K562 (cell line): ENCODE measurements around the gene ROBO1. TPM values are rescaled to one million over a fixed set of nuclear protein-coding genes. Genes with fewer than 3 reads are reported as not detected.

ENCODE experiments used
- ATAC-seq: fragments of 200-7000 bp; cut with Tn5 transposase; 3 replicates; pipeline ENCODE4 v1.9.1; 2020; ENCODE audit warnings: moderate library complexity
- BruUV-seq: library from RNA; stranded (reverse); fragments of 400-500 nt; replicated peaks from 2 replicates; lab custom pipeline; 2021; lab: Mats Ljungman, UMichigan
- CTCF ChIA-PET: fragments of 300-600 bp; formaldehyde crosslinking; extraction: SDS; loops from one replicate; lab custom pipeline; 2021; ENCODE audit warnings: low intra/inter-chr PET ratio; lab: Yijun Ruan, JAX
- POLR2A ChIA-PET: fragments of 300-600, 350-650 bp; sonication (Branson Sonifier 250); formaldehyde crosslinking; extraction: SDS; loops from one replicate; lab custom pipeline; 2021; ENCODE audit warnings: antibody characterized with exemption, inconsistent platforms; lab: Yijun Ruan, JAX
- DNase-seq, 4 experiments: peaks; one replicate each; pipeline versions ENCODE4 v3.0.0 to v3.0.0-alpha.2; 2011 to 2018; ENCODE audit warnings: low spot score in 3 of 4, mixed read lengths in 3 of 4; ENCODE audit errors: extremely low read depth in 1 of 4
- FAIRE-seq: peaks from 2 replicates; lab custom pipeline; 2011; peaks lifted over from hg19 to GRCh38; lab: Jason Lieb, UNC
- H2AFZ ChIP-seq: 2 replicates; pipeline ENCODE4 v1.6.0; 2011; ENCODE audit warnings: low read depth, low read length, control low read depth, inconsistent platforms
- H3K27ac ChIP-seq: fragments of 200-600 bp; 3 replicates; pipeline ENCODE4 v1.8.0; 2011; ENCODE audit warnings: low read depth, mild to moderate bottlenecking, control low read depth, inconsistent platforms, low read length, moderate library complexity, mixed read lengths; ENCODE audit errors: extremely low read depth
- H3K27me3 ChIP-seq, 2 experiments: fragments of 300-600 bp in 1 of 2; 2 replicates in 1 of 2; 3 replicates in 1 of 2; pipeline versions ENCODE4 v1.6.0 to v1.8.0; 2011; ENCODE audit warnings: inconsistent platforms in 2 of 2, low read length in 2 of 2, mild to moderate bottlenecking in 1 of 2, mixed read lengths in 1 of 2, moderate library complexity in 1 of 2; ENCODE audit not compliant: control insufficient read depth in 2 of 2, insufficient read depth in 2 of 2
- H3K36me3 ChIP-seq: fragments of 300-600 bp; 3 replicates; pipeline ENCODE4 v1.8.0; 2011; ENCODE audit warnings: mild to moderate bottlenecking, low read length, inconsistent platforms; ENCODE audit not compliant: control insufficient read depth, insufficient read depth
- H3K4me1 ChIP-seq, 2 experiments: fragments of 200-600 bp in 1 of 2; replicated peaks in 1 of 2; 2 replicates in 1 of 2; 3 replicates in 1 of 2; pipeline versions ENCODE4 v1.5.1 to v1.8.0; 2011; ENCODE audit warnings: inconsistent platforms in 2 of 2, low read length in 2 of 2, mild to moderate bottlenecking in 1 of 2, mixed read lengths in 1 of 2, moderate library complexity in 1 of 2; ENCODE audit not compliant: control insufficient read depth in 2 of 2, insufficient read depth in 2 of 2
- H3K4me2 ChIP-seq: 2 replicates; pipeline ENCODE4 v1.6.1; 2011; ENCODE audit warnings: low read length, control low read depth, inconsistent platforms, mixed read lengths; ENCODE audit not compliant: insufficient read depth
- H3K4me3 ChIP-seq: fragments of 200-600 bp; sonication (generic), shearing (Covaris generic); 2 replicates; pipeline ENCODE4 v1.5.1; 2016; ENCODE audit warnings: control low read depth, inconsistent platforms
- H3K79me2 ChIP-seq: fragments of 200-600 bp; 3 replicates; pipeline ENCODE4 v1.8.0; 2011; ENCODE audit warnings: low read length, inconsistent platforms; ENCODE audit not compliant: control insufficient read depth, insufficient read depth
- H3K9ac ChIP-seq, 2 experiments: 2 replicates each; pipeline versions ENCODE4 v1.6.0 to v1.6.1; 2011; ENCODE audit warnings: low read depth in 2 of 2, low read length in 2 of 2, control low read depth in 1 of 2, inconsistent platforms in 1 of 2, mild to moderate bottlenecking in 1 of 2, mixed read lengths in 1 of 2; ENCODE audit not compliant: insufficient read depth in 1 of 2
- H3K9me1 ChIP-seq: one replicate; pipeline ENCODE4 v1.6.0; 2011; ENCODE audit warnings: inconsistent platforms, mild to moderate bottlenecking, low read length, moderate library complexity; ENCODE audit not compliant: control insufficient read depth, insufficient read depth
- H3K9me3 ChIP-seq: replicated peaks from 2 replicates; pipeline ENCODE4 v1.5.1; 2011; ENCODE audit warnings: low read depth, low read length, inconsistent platforms; ENCODE audit not compliant: control insufficient read depth, insufficient read depth
- H4K20me1 ChIP-seq: replicated peaks from 2 replicates; pipeline ENCODE4 v1.6.1; 2011; ENCODE audit warnings: low read length, inconsistent platforms, mixed read lengths; ENCODE audit not compliant: control insufficient read depth, insufficient read depth
- COPS2 ChIP-seq: fragments of 450-650 bp; conservative IDR thresholded peaks from 2 replicates; pipeline ENCODE4 v1.6.1; 2016; ENCODE audit warnings: mild to moderate bottlenecking, moderate library complexity
- DPF2 ChIP-seq: fragments of 450-650 bp; IDR thresholded peaks from 2 replicates; pipeline ENCODE4 v1.6.1; 2016
- E2F8 ChIP-seq: fragments of 450-650 bp; IDR thresholded peaks from 2 replicates; pipeline ENCODE4 v1.7.1; 2018; ENCODE audit warnings: mild to moderate bottlenecking, low read depth; ENCODE audit not compliant: partially characterized antibody
- TOE1 ChIP-seq, 2 experiments: fragments of 450-650 bp in 1 of 2; sonication (generic) in 1 of 2; formaldehyde crosslinking in 1 of 2; IDR thresholded peaks; 2 replicates each; pipeline versions ENCODE4 v1.7.1 to v1.8.0; 2016 to 2022; ENCODE audit warnings: borderline replicate concordance in 2 of 2, mild to moderate bottlenecking in 2 of 2, antibody characterized with exemption in 1 of 2, inconsistent platforms in 1 of 2, low read depth in 1 of 2, missing genetic modification reagents in 1 of 2, moderate library complexity in 1 of 2
- ZBTB5 ChIP-seq: fragments of 450-650 bp; IDR thresholded peaks from 2 replicates; pipeline ENCODE4 v1.6.1; 2017; ENCODE audit warnings: antibody characterized with exemption
- ZBTB8A ChIP-seq: fragments of 450-650 bp; IDR thresholded peaks from 2 replicates; pipeline ENCODE4 v1.6.1; 2018; ENCODE audit warnings: mild to moderate bottlenecking, moderate library complexity; ENCODE audit not compliant: partially characterized antibody
- ZC3H11A ChIP-seq: IDR thresholded peaks from 2 replicates; pipeline ENCODE4 v1.6.1; 2012; ENCODE audit warnings: low read depth, low read length, improper control_type of control experiment
- ZNF121 ChIP-seq: sonication (generic); formaldehyde crosslinking; conservative IDR thresholded peaks from 2 replicates; pipeline ENCODE4 v1.8.0; 2022; ENCODE audit warnings: missing genetic modification reagents
- ZNF3 ChIP-seq: fragments of 250-450 bp; sonication (Bioruptor Pico); IDR thresholded peaks from 2 replicates; pipeline ENCODE4 v1.5.0; 2021; ENCODE audit warnings: mild to moderate bottlenecking, moderate library complexity
- ZNF583 ChIP-seq: fragments of 250-450 bp; sonication (Bioruptor Pico); IDR thresholded peaks from 2 replicates; pipeline ENCODE4 v1.4.0; 2020
- WGBS: fragments of 100-300 bp; shearing (Covaris generic); methylation state at CpG from one replicate; pipeline ENCODE4 v1.1.6; 2016; ENCODE audit warnings: low coverage, mixed read lengths; ENCODE audit not compliant: insufficient coverage; ENCODE audit errors: missing lambda C conversion rate; 5-methylcytosine and 5-hydroxymethylcytosine counted together
- in situ Hi-C: fragments of 300-500 bp; cut with MboI; formaldehyde crosslinking; loops from 4 replicates; pipeline ENCODE4 v1.15.0; 2018; ENCODE audit warnings: inconsistent platforms, mixed read lengths
- intact Hi-C: fragments of 100-400 bp; cut with micrococcal nuclease; formaldehyde crosslinking; loops from 2 replicates; pipeline ENCODE4 v1.14.2; 2022
- polyA plus RNA-seq, 8 experiments: library from polyadenylated mRNA; depleted of rRNA in 4 of 8; stranded (reverse) in 5 of 8; unstranded in 3 of 8; fragments of >200 nt; fragmentation: Nextera tagmentation in 2 of 8; fragmentation: Illumina TruSeq in 1 of 8; extraction: Ambion mirVana in 2 of 8; extraction: Trizol in 1 of 8; gene quantifications; 2 replicates each; pipeline versions ENCODE4 v1.2.1 to v1.2.3, GENCODE V29; 2011 to 2014; ENCODE audit warnings: inconsistent platforms in 1 of 8, missing spikeins in 1 of 8
- total RNA-seq, 7 experiments: library from RNA; depleted of rRNA in 6 of 7; stranded (reverse); fragments of >200 nt in 6 of 7; fragmentation: Illumina TruSeq in 2 of 7; extraction: Trizol in 2 of 7; gene quantifications; 2 replicates each; pipeline versions ENCODE4 v1.2.1 to v1.2.3, GENCODE V29; 2011 to 2021; ENCODE audit warnings: low replicate concordance in 1 of 7
- TF ChIP-seq, protein P1 (sequence below): fragments of 200-800 bp; sonication (Bioruptor generic); IDR thresholded peaks from 2 replicates; pipeline ENCODE4 v1.6.1; 2016; ENCODE audit warnings: missing genetic modification characterization, missing compliant biosample characterization

Gene ROBO1
- total and polyA plus RNA-seq, 9 of the 15 experiments (the other 6 are each of a cell fraction or from before 2014, with no cell fraction given) = 0.01 to 0.53 (median 0.17) TPM; not detected in 5

GRCh38 chr3:79264892-79265291 lies 502.9 kb downstream of the ROBO1 start:
- no peaks in the 10 kb centered on the region for H3K9me3 ChIP-seq
- intact Hi-C loops (no loop called here), in situ Hi-C loops (no loop called here)
- POLR2A ChIA-PET = no interaction called here
- no peaks in the 10 kb centered on the region for H3K27me3 ChIP-seq
- no peaks in the 10 kb centered on the region for H3K9me1 ChIP-seq
- CTCF ChIA-PET = no interaction called here
- BruUV-seq = no TSS peak
- no peak overlapping the region for H3K4me3 ChIP-seq
- H3K4me1 ChIP-seq = no peaks in the 10 kb centered on the region
- H4K20me1 ChIP-seq = no peaks in the 10 kb centered on the region
- no peaks in the 10 kb centered on the region for H3K36me3 ChIP-seq
- ATAC-seq (no peak), DNase-seq (no peak), FAIRE-seq (no peak)
- H2AFZ ChIP-seq = no peak overlapping the region
- H3K9ac ChIP-seq = no peak overlapping the region
- H3K79me2 ChIP-seq = no peaks in the 10 kb centered on the region
- 0% methylated on average over 2 of the region's 2 CpGs for WGBS
- H3K4me2 ChIP-seq = no peak overlapping the region
- no peak overlapping the region for H3K27ac ChIP-seq
- TF ChIP-seq DPF2 (no peak), ZNF583 (no peak), COPS2 (no peak), ZNF121 (no peak), ZBTB5 (no peak), E2F8 (no peak), ZBTB8A (no peak), TOE1 (IDR thresholded peaks at IDR 0.05; ENCODE audit: borderline replicate concordance) (no peak), TOE1 (CRISPR knock-in tag; IDR thresholded peaks at IDR 0.05; ENCODE audit: borderline replicate concordance, low read depth) (no peak), ZC3H11A (no peak), ZNF3 (CRISPR knock-in tag) (no peak)
- TF ChIP-seq, protein P1, sequence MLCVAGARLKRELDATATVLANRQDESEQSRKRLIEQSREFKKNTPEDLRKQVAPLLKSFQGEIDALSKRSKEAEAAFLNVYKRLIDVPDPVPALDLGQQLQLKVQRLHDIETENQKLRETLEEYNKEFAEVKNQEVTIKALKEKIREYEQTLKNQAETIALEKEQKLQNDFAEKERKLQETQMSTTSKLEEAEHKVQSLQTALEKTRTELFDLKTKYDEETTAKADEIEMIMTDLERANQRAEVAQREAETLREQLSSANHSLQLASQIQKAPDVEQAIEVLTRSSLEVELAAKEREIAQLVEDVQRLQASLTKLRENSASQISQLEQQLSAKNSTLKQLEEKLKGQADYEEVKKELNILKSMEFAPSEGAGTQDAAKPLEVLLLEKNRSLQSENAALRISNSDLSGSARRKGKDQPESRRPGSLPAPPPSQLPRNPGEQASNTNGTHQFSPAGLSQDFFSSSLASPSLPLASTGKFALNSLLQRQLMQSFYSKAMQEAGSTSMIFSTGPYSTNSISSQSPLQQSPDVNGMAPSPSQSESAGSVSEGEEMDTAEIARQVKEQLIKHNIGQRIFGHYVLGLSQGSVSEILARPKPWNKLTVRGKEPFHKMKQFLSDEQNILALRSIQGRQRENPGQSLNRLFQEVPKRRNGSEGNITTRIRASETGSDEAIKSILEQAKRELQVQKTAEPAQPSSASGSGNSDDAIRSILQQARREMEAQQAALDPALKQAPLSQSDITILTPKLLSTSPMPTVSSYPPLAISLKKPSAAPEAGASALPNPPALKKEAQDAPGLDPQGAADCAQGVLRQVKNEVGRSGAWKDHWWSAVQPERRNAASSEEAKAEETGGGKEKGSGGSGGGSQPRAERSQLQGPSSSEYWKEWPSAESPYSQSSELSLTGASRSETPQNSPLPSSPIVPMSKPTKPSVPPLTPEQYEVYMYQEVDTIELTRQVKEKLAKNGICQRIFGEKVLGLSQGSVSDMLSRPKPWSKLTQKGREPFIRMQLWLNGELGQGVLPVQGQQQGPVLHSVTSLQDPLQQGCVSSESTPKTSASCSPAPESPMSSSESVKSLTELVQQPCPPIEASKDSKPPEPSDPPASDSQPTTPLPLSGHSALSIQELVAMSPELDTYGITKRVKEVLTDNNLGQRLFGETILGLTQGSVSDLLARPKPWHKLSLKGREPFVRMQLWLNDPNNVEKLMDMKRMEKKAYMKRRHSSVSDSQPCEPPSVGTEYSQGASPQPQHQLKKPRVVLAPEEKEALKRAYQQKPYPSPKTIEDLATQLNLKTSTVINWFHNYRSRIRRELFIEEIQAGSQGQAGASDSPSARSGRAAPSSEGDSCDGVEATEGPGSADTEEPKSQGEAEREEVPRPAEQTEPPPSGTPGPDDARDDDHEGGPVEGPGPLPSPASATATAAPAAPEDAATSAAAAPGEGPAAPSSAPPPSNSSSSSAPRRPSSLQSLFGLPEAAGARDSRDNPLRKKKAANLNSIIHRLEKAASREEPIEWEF = no peak
